IMR-90 (cell line): ENCODE measurements around the gene CCDC107.

ENCODE experiments used
- BHLHE40 ChIP-seq: fragments of 150-350 bp; IDR thresholded peaks from 2 replicates; pipeline ENCODE4 v1.6.1; 2016; ENCODE audit warnings: mild to moderate bottlenecking, low read depth, low read length
- CEBPB ChIP-seq: IDR thresholded peaks from 2 replicates; pipeline ENCODE4 v1.6.1; 2012; ENCODE audit warnings: low read depth, low read length, improper control_type of control experiment
- CHD1 ChIP-seq: IDR thresholded peaks from 2 replicates; pipeline ENCODE4 v1.6.1; 2012; ENCODE audit warnings: low read depth, low read length, improper control_type of control experiment
- CTCF ChIP-seq: conservative IDR thresholded peaks from 2 replicates; pipeline ENCODE4 v1.5.1; 2012; ENCODE audit warnings: mild to moderate bottlenecking, low read depth, low read length, improper control_type of control experiment
- ELK1 ChIP-seq: fragments of 150-350 bp; IDR thresholded peaks from 2 replicates; pipeline ENCODE4 v1.6.1; 2016; ENCODE audit warnings: low read depth, mild to moderate bottlenecking, low read length, moderate library complexity, borderline replicate concordance
- MAFK ChIP-seq: IDR thresholded peaks from 2 replicates; pipeline ENCODE4 v1.6.1; 2012; ENCODE audit warnings: low read depth, low read length, improper control_type of control experiment
- MXI1 ChIP-seq: IDR thresholded peaks from 2 replicates; pipeline ENCODE4 v1.6.1; 2012; ENCODE audit warnings: low read depth, mild to moderate bottlenecking, low read length, moderate library complexity, borderline replicate concordance
- POLR2A ChIP-seq: IDR thresholded peaks from 2 replicates; pipeline ENCODE4 v1.6.1; 2012; ENCODE audit warnings: mild to moderate bottlenecking, low read depth, low read length
- RAD21 ChIP-seq: IDR thresholded peaks from 2 replicates; pipeline ENCODE4 v1.6.1; 2012; ENCODE audit warnings: low read length, improper control_type of control experiment
- RCOR1 ChIP-seq: IDR thresholded peaks from 2 replicates; pipeline ENCODE4 v1.6.1; 2012; ENCODE audit warnings: mild to moderate bottlenecking, low read length, improper control_type of control experiment; ENCODE audit not compliant: insufficient replicate concordance
- RFX5 ChIP-seq: IDR thresholded peaks from 2 replicates; pipeline ENCODE4 v1.8.0; 2012; ENCODE audit warnings: low read depth, mild to moderate bottlenecking, low read length, moderate library complexity
- SMC3 ChIP-seq: fragments of 150-350 bp; IDR thresholded peaks from 2 replicates; pipeline ENCODE4 v1.6.1; 2016; ENCODE audit warnings: low read depth, mild to moderate bottlenecking, antibody characterized with exemption, low read length, moderate library complexity
- TF ChIP-seq, protein P1 (sequence below): fragments of 150-350 bp; IDR thresholded peaks from 2 replicates; pipeline ENCODE4 v1.6.1; 2017; ENCODE audit warnings: mild to moderate bottlenecking, antibody characterized with exemption, low read length, low read depth

DNA sequence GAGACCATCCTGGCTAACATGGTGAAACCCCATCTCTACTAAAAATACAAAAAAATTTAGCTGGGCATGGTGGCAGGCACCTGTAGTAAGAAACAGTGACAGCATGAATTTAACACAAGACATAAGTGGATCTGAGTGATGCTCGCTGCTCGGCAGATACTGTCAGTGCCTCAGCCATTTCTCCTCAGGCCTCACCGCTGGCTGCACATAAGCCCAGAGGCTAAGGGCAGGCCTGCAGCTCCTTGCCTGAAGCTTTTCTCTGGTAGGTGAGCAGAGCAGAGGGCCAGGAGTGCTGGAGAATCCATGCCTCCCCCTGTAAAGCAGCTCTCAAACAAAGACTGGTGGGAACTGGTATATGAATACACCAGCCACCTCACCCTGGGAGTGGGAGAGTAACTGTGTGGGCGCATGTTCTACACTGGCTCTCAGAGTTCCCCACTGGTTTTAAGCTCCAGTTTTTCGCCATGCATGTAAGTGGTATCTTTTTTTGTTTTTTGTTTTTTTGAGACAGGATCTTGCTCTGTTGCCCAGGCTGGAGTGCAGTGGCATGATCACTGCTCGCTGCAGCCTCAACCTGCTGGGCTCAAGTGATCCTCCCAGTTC is 29.6 kb upstream of the CCDC107 start:
- TF ChIP-seq CTCF = no peak
- TF ChIP-seq POLR2A = no peak
- TF ChIP-seq RAD21 = no peak
- TF ChIP-seq MXI1 = no peak
- TF ChIP-seq CHD1 = no peak
- TF ChIP-seq ELK1 = no peak
- no peak for TF ChIP-seq SMC3
- no peak for TF ChIP-seq RCOR1
- no peak for TF ChIP-seq RFX5
- TF ChIP-seq MAFK = no peak
- TF ChIP-seq, protein P1, sequence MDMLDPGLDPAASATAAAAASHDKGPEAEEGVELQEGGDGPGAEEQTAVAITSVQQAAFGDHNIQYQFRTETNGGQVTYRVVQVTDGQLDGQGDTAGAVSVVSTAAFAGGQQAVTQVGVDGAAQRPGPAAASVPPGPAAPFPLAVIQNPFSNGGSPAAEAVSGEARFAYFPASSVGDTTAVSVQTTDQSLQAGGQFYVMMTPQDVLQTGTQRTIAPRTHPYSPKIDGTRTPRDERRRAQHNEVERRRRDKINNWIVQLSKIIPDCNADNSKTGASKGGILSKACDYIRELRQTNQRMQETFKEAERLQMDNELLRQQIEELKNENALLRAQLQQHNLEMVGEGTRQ = no peak
- no peak for TF ChIP-seq BHLHE40
- no peak for TF ChIP-seq CEBPB
